Endothelial cell of umbilical vein (primary cell): ENCODE data around the gene OSBPL1A. TPM values are rescaled to one million over a fixed set of nuclear protein-coding genes. Genes with fewer than 3 reads are reported as not detected.

Source experiments
- BruUV-seq: library from RNA; stranded (reverse); fragments of 400-500 nt; replicated peaks from 2 replicates; lab custom pipeline; 2021; lab: Mats Ljungman, UMichigan
- CTCF ChIA-PET: fragments of 300-600, 350-600 bp; sonication (Branson Sonifier 250); formaldehyde crosslinking; loops from one replicate; lab custom pipeline; 2021; ENCODE audit warnings: antibody characterized with exemption, inconsistent platforms; lab: Charles Lee
- POLR2A ChIA-PET: fragments of 300-600, 350-600 bp; sonication (Branson Sonifier 250); formaldehyde crosslinking; loops from one replicate; lab custom pipeline; 2021; ENCODE audit warnings: antibody characterized with exemption, inconsistent platforms; lab: Charles Lee
- DNase-seq: peaks from one replicate; pipeline ENCODE4 v3.0.0-alpha.2; 2011; ENCODE audit warnings: low read depth, low spot score
- FAIRE-seq: peaks from 2 replicates; lab custom pipeline; 2011; peaks lifted over from hg19 to GRCh38; lab: Jason Lieb, UNC
- H2AFZ ChIP-seq: 2 replicates; pipeline ENCODE4 v1.6.0; 2012; ENCODE audit warnings: low read depth, low read length, control low read depth, inconsistent platforms
- H3K27ac ChIP-seq: 2 replicates; pipeline ENCODE4 v1.5.1; 2011; ENCODE audit warnings: low read depth, mild to moderate bottlenecking, control low read depth, low read length, moderate library complexity; ENCODE audit not compliant: insufficient read depth
- H3K27me3 ChIP-seq, 2 experiments: 2 replicates each; pipeline versions ENCODE4 v1.6.0 to v1.6.1; 2011; ENCODE audit warnings: low read length in 2 of 2, mixed read lengths in 1 of 2; ENCODE audit not compliant: control insufficient read depth in 2 of 2, insufficient read depth in 2 of 2
- H3K36me3 ChIP-seq, 2 experiments: 2 replicates in 1 of 2; 3 replicates in 1 of 2; pipeline ENCODE4 v1.5.1; 2011; ENCODE audit warnings: low read length in 2 of 2, mild to moderate bottlenecking in 1 of 2, moderate library complexity in 1 of 2; ENCODE audit not compliant: control insufficient read depth in 2 of 2, insufficient read depth in 2 of 2; ENCODE audit errors: extremely low read depth in 1 of 2
- H3K4me1 ChIP-seq: 3 replicates; pipeline ENCODE4 v1.5.1; 2011; ENCODE audit warnings: mild to moderate bottlenecking, low read length; ENCODE audit not compliant: control insufficient read depth, insufficient read depth; ENCODE audit errors: extremely low read depth
- H3K4me2 ChIP-seq: 2 replicates; pipeline ENCODE4 v1.6.1; 2011; ENCODE audit warnings: low read length, control low read depth, mixed read lengths; ENCODE audit not compliant: insufficient read depth
- H3K4me3 ChIP-seq, 3 experiments: fragments of 200-600 bp in 1 of 3; sonication (generic), shearing (Covaris generic) in 1 of 3; replicated peaks in 1 of 3; 2 replicates each; pipeline ENCODE4 v1.5.1; 2011 to 2016; ENCODE audit warnings: control low read depth in 3 of 3, low read length in 3 of 3, mild to moderate bottlenecking in 2 of 3, inconsistent platforms in 1 of 3, low read depth in 1 of 3, moderate library complexity in 1 of 3; ENCODE audit not compliant: insufficient read depth in 1 of 3
- H3K79me2 ChIP-seq: 2 replicates; pipeline ENCODE4 v1.6.0; 2012; ENCODE audit warnings: low read length, inconsistent platforms; ENCODE audit not compliant: control insufficient read depth, insufficient read depth
- H3K9ac ChIP-seq: replicated peaks from 2 replicates; pipeline ENCODE3; 2011; ENCODE audit warnings: low read length, control low read depth; ENCODE audit not compliant: insufficient read depth; ENCODE audit errors: extremely low read depth
- H3K9me1 ChIP-seq: replicated peaks from 3 replicates; pipeline ENCODE4 v1.6.0; 2011; ENCODE audit warnings: mild to moderate bottlenecking, low read length; ENCODE audit not compliant: control insufficient read depth, insufficient read depth; ENCODE audit errors: extremely low read depth
- H3K9me3 ChIP-seq: replicated peaks from 2 replicates; pipeline ENCODE4 v1.5.1; 2012; ENCODE audit warnings: low read length, inconsistent platforms; ENCODE audit not compliant: control insufficient read depth, insufficient read depth
- H4K20me1 ChIP-seq: replicated peaks from 2 replicates; pipeline ENCODE3; 2011; ENCODE audit warnings: mild to moderate bottlenecking, low read length; ENCODE audit not compliant: control insufficient read depth, insufficient read depth; ENCODE audit errors: extremely low read depth
- EZH2 ChIP-seq: IDR thresholded peaks from 2 replicates; pipeline ENCODE4 v1.6.1; 2012; ENCODE audit warnings: borderline replicate concordance, low read depth, mild to moderate bottlenecking, moderate library complexity, low read length, inconsistent platforms; ENCODE audit not compliant: severe bottlenecking
- FOS ChIP-seq: IDR thresholded peaks from 2 replicates; pipeline ENCODE4 v1.6.1; 2011; ENCODE audit warnings: mild to moderate bottlenecking, low read length, moderate library complexity, borderline replicate concordance; ENCODE audit not compliant: insufficient read depth
- GATA2 ChIP-seq: IDR thresholded peaks from 2 replicates; pipeline ENCODE4 v1.7.0; 2011; ENCODE audit warnings: low read depth, mild to moderate bottlenecking, moderate library complexity, mixed read lengths, low read length; ENCODE audit not compliant: insufficient read length, insufficient read depth
- JUN ChIP-seq: IDR thresholded peaks from 2 replicates; pipeline ENCODE4 v1.6.1; 2011; ENCODE audit warnings: borderline replicate concordance, low read depth; ENCODE audit not compliant: insufficient read length, insufficient read depth
- MYC ChIP-seq: IDR thresholded peaks from one replicate; pipeline ENCODE4 v1.6.1; 2011; ENCODE audit warnings: mild to moderate bottlenecking, low read depth, low read length
- POLR2A ChIP-seq: IDR thresholded peaks from 2 replicates; pipeline ENCODE4 v1.6.1; 2012; ENCODE audit warnings: low read depth, mild to moderate bottlenecking, control low read depth, low read length
- POLR2AphosphoS5 ChIP-seq: IDR thresholded peaks from 2 replicates; pipeline ENCODE4 v1.6.1; 2012; ENCODE audit warnings: low read depth, mild to moderate bottlenecking, control low read depth, low read length, moderate library complexity; ENCODE audit not compliant: insufficient read depth
- dilution Hi-C: fragments of 300-500 bp; cut with MboI; formaldehyde crosslinking; loops from one replicate; pipeline ENCODE4 v1.15.0; 2019; ENCODE audit warnings: low sequenced_read_pairs; ENCODE audit not compliant: extremely low pct_ligation_motif_present
- intact Hi-C: fragments of 100-400 bp; cut with micrococcal nuclease; formaldehyde crosslinking; loops from one replicate; pipeline ENCODE4 v1.10.0; 2022
- polyA plus RNA-seq, 4 experiments: library from polyadenylated mRNA; depleted of rRNA in 3 of 4; stranded (reverse) in 3 of 4; unstranded in 1 of 4; fragments of >200 nt; gene quantifications; 2 replicates each; pipeline versions ENCODE4 v1.2.1 to v1.2.3, GENCODE V29; 2011 to 2012; ENCODE audit warnings: missing spikeins in 1 of 4
- total RNA-seq: library from RNA; stranded (reverse); gene quantifications from 2 replicates; pipeline ENCODE4 v1.2.3, GENCODE V29; 2021
- TF ChIP-seq, protein P1 (sequence below): IDR thresholded peaks from 2 replicates; pipeline ENCODE4 v1.6.1; 2011; ENCODE audit not compliant: insufficient read depth, insufficient read length
- TF ChIP-seq, protein P2 (sequence below), 2 donors: IDR thresholded peaks; 1 replicate in 1 of 2; 2 replicates in 1 of 2; pipeline ENCODE4 v1.5.1; 2011; ENCODE audit warnings: low read length in 2 of 2, mild to moderate bottlenecking in 2 of 2, moderate library complexity in 2 of 2, control low read depth in 1 of 2, inconsistent platforms in 1 of 2, low read depth in 1 of 2; ENCODE audit not compliant: insufficient read depth in 1 of 2; ENCODE audit errors: extremely low read depth in 1 of 2

Gene OSBPL1A
- total and polyA plus RNA-seq, 2 donors (not counting 3 experiments of a cell fraction or from before 2014, with no cell fraction given) = 6.4 to 16.5 TPM

DNA sequence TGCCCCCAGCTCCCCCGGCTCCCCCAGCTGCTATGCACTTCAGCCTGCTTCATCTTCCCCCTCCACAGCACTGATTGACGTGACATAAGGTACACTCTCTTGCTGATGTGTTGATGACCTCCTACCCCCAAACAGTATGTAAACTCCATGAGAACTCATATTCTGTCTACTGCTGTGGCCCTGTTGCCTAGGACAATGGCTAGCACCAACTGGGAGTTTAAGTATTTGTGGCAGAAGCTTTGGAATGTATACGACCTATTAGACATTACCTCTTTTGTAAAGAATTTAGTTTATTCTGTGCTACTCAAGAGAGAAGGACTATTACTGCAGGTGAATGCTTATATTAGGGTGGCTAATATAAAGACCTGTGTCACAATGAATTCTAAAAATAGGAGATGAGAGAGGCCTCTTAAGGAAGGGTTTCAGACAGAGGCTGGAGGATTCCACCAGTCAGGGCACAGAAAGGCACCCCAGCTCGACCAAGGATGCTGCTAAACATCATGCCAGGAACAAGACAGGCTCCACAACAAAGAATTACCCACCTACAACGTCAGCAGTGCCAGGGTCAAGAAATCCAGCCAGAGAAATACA lies 198.2 kb downstream of the OSBPL1A start:
- Histone ChIP-seq H3K36me3 (no peaks in the 10 kb centered on the region), H2AFZ (no peak overlapping the region), H3K4me2 (no peak overlapping the region), H3K27me3 (no peaks in the 10 kb centered on the region), H3K4me1 (no peaks in the 10 kb centered on the region), H4K20me1 (no peaks in the 10 kb centered on the region), H3K9me3 (no peaks in the 10 kb centered on the region), H3K79me2 (no peaks in the 10 kb centered on the region), H3K9me1 (no peaks in the 10 kb centered on the region), H3K4me3 (no peak overlapping the region), H3K27ac (no peak overlapping the region), H3K9ac (no peak overlapping the region)
- dilution Hi-C loops (no loop called here), intact Hi-C loops (no loop called here)
- no peak for DNase-seq
- no peak for FAIRE-seq
- BruUV-seq = no TSS peak
- POLR2A ChIA-PET = no interaction called here
- TF ChIP-seq, protein P1, sequence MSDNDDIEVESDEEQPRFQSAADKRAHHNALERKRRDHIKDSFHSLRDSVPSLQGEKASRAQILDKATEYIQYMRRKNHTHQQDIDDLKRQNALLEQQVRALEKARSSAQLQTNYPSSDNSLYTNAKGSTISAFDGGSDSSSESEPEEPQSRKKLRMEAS = no peak
- TF ChIP-seq GATA2 = no peak
- CTCF ChIA-PET = interaction anchor here (1.1 to 2.1 kb wide), 3 partner anchors 9 to 23 kb away, joined by 3 to 12 read pairs (median 4); no protein-coding TSS in a partner anchor

DNA sequence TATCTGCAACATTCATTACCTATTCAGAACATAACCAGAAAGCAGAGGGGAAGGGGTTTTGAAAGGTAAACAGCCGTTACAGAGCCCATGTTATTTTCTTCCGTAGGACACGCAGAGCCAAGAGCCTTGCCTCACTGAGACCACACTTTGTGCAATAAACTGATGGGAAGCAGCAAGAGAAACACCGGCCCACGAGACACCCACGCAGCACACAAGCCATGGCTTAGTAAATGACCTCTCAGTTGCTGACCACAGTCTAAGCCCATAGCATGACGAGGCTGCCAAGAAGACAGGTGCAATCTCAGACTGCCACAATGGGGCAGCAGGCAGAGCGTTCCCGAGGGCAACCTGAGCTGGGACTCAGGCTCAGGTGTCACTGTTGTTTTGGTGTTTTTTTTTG lies 199.2 kb downstream of the OSBPL1A start:
- dilution Hi-C loops (no loop called here), intact Hi-C loops (no loop called here)
- no peaks in the 10 kb centered on the region for H3K9me3 ChIP-seq
- H3K27ac ChIP-seq = no peak overlapping the region
- no peaks in the 10 kb centered on the region for H3K4me1 ChIP-seq
- H2AFZ ChIP-seq = no peak overlapping the region
- H3K9ac ChIP-seq = no peak overlapping the region
- TF ChIP-seq POLR2A = no peak
- TF ChIP-seq, protein P2, sequence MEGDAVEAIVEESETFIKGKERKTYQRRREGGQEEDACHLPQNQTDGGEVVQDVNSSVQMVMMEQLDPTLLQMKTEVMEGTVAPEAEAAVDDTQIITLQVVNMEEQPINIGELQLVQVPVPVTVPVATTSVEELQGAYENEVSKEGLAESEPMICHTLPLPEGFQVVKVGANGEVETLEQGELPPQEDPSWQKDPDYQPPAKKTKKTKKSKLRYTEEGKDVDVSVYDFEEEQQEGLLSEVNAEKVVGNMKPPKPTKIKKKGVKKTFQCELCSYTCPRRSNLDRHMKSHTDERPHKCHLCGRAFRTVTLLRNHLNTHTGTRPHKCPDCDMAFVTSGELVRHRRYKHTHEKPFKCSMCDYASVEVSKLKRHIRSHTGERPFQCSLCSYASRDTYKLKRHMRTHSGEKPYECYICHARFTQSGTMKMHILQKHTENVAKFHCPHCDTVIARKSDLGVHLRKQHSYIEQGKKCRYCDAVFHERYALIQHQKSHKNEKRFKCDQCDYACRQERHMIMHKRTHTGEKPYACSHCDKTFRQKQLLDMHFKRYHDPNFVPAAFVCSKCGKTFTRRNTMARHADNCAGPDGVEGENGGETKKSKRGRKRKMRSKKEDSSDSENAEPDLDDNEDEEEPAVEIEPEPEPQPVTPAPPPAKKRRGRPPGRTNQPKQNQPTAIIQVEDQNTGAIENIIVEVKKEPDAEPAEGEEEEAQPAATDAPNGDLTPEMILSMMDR (IDR thresholded peaks at IDR 0.05; ENCODE audit: extremely low read depth in 1 of 2, insufficient read depth in 1 of 2, low read depth in 1 of 2, low read length in 2 of 2) = no peak
- TF ChIP-seq JUN = no peak
- TF ChIP-seq EZH2 = no peak
- TF ChIP-seq POLR2AphosphoS5 = no peak
- TF ChIP-seq MYC = no peak
- TF ChIP-seq, protein P1 = no peak
- TF ChIP-seq GATA2 = no peak
- TF ChIP-seq FOS = no peak
- no peaks in the 10 kb centered on the region for H4K20me1 ChIP-seq
- POLR2A ChIA-PET = no interaction called here
- no peaks in the 10 kb centered on the region for H3K36me3 ChIP-seq
- BruUV-seq = no TSS peak
- DNase-seq (no peak), FAIRE-seq (no peak)
- H3K4me3 ChIP-seq = no peak overlapping the region
- no peaks in the 10 kb centered on the region for H3K79me2 ChIP-seq
- CTCF ChIA-PET = interaction anchor here (1.3 kb wide), 2 partner anchors 10 to 17 kb away, joined by 3 to 4 read pairs; no protein-coding TSS in a partner anchor
- H3K9me1 ChIP-seq = no peaks in the 10 kb centered on the region
- H3K4me2 ChIP-seq = no peak overlapping the region
- H3K27me3 ChIP-seq = no peaks in the 10 kb centered on the region
